ENCODE measurements around the gene KMT5C.

DNA sequence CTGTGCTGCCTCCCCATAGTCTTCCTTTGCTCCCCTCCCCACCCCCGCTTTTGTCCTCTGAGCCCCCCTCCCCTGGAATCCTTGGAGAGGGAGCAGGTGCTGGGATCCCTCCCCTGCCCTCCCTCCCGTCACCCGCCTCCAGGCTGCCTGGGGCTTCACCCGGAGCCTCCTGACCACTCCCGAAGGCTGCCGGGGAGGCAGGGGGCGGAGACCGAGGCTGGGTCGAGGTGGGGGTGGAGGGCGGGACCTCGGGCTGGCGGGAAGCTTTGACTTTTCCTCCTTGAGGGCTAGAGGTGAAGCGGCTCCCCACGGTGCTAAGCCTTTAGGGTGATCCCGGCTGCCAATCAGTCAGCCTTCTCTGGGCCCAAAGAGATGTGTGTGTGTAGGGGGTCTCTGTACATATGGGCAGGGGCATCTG is 1.5 kb downstream of the KMT5C start:
- TF ChIP-seq, protein P1, sequence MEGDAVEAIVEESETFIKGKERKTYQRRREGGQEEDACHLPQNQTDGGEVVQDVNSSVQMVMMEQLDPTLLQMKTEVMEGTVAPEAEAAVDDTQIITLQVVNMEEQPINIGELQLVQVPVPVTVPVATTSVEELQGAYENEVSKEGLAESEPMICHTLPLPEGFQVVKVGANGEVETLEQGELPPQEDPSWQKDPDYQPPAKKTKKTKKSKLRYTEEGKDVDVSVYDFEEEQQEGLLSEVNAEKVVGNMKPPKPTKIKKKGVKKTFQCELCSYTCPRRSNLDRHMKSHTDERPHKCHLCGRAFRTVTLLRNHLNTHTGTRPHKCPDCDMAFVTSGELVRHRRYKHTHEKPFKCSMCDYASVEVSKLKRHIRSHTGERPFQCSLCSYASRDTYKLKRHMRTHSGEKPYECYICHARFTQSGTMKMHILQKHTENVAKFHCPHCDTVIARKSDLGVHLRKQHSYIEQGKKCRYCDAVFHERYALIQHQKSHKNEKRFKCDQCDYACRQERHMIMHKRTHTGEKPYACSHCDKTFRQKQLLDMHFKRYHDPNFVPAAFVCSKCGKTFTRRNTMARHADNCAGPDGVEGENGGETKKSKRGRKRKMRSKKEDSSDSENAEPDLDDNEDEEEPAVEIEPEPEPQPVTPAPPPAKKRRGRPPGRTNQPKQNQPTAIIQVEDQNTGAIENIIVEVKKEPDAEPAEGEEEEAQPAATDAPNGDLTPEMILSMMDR (IDR thresholded peaks at IDR 0.05) = no peak
- peak; percentile 11 for TF ChIP-seq POLR2A (IDR thresholded peaks at IDR 0.05)
- TF ChIP-seq POLR2AphosphoS5 (IDR thresholded peaks at IDR 0.05) = no peak
